Measurements from ENCODE around the gene HDAC4.

The HDAC4 gene

GRCh38 chr2:239117831-239118230, 283.0 kb downstream of the HDAC4 start:
- H3K79me2 ChIP-seq (ENCODE audit: low read length), result no peaks in the 10 kb centered on the region
- H3K9me3 ChIP-seq (replicated peaks; ENCODE audit: insufficient read depth, low read length), result no peaks in the 10 kb centered on the region
- DNase-seq, result no peak
- H3K27ac ChIP-seq (ENCODE audit: low read length), result no peak overlapping the region
- H2AFZ ChIP-seq (ENCODE audit: low read length), result no peak overlapping the region
- no peak overlapping the region for H3K9ac ChIP-seq (ENCODE audit: low read length)
- H3K27me3 ChIP-seq (replicated peaks; ENCODE audit: insufficient read depth, low read length), result no peaks in the 10 kb centered on the region
- no peak overlapping the region for H3K4me3 ChIP-seq (ENCODE audit: low read length)
- TF ChIP-seq CTCF (IDR thresholded peaks at IDR 0.05; ENCODE audit: low read length), result no peak
- TF ChIP-seq EZH2 (optimal IDR thresholded peaks at IDR 0.05; ENCODE audit: low read depth, low read length), result no peak
- TF ChIP-seq EZH2phosphoT487 (IDR thresholded peaks at IDR 0.05; ENCODE audit: low read length), result no peak
- H3K36me3 ChIP-seq (replicated peaks; ENCODE audit: insufficient read depth, low read length), result no peaks in the 10 kb centered on the region
- no peaks in the 10 kb centered on the region for H4K20me1 ChIP-seq (ENCODE audit: insufficient read depth, low read length)
- no peak overlapping the region for H3K4me2 ChIP-seq (ENCODE audit: low read depth, low read length)
- H3K4me1 ChIP-seq (ENCODE audit: low read length), result 0 out of 2 replicates have a peak, but pooled peaks cover 7% of the 10 kb centered on the region
- no peaks in the 10 kb centered on the region for H3K9me2 ChIP-seq (replicated peaks; ENCODE audit: insufficient read depth, low read length)
- H3F3A ChIP-seq (ENCODE audit: insufficient read depth, low read length), result no peaks in the 10 kb centered on the region

- Histone ChIP-seq H3K36me3 (replicated peaks; ENCODE audit: insufficient read depth, low read length) (no peaks in the 10 kb centered on the region), H3K79me2 (ENCODE audit: low read length) (no peaks in the 10 kb centered on the region), H3K27me3 (replicated peaks; ENCODE audit: insufficient read depth, low read length) (no peaks in the 10 kb centered on the region), H3K9me2 (replicated peaks; ENCODE audit: insufficient read depth, low read length) (no peaks in the 10 kb centered on the region), H3K4me1 (ENCODE audit: low read length) (0 out of 2 replicates have a peak, but pooled peaks cover 7% of the 10 kb centered on the region), H3K9ac (ENCODE audit: low read length) (no peak overlapping the region), H3F3A (ENCODE audit: insufficient read depth, low read length) (no peaks in the 10 kb centered on the region), H4K20me1 (ENCODE audit: insufficient read depth, low read length) (no peaks in the 10 kb centered on the region), H3K9me3 (replicated peaks; ENCODE audit: insufficient read depth, low read length) (no peaks in the 10 kb centered on the region), H3K4me3 (ENCODE audit: low read length) (no peak overlapping the region), H2AFZ (ENCODE audit: low read length) (no peak overlapping the region), H3K4me2 (ENCODE audit: low read depth, low read length) (no peak overlapping the region), H3K27ac (ENCODE audit: low read length) (no peak overlapping the region)
- no peak for TF ChIP-seq EZH2phosphoT487 (IDR thresholded peaks at IDR 0.05; ENCODE audit: low read length)
- no peak for TF ChIP-seq EZH2 (optimal IDR thresholded peaks at IDR 0.05; ENCODE audit: low read depth, low read length)
- no peak for TF ChIP-seq CTCF (IDR thresholded peaks at IDR 0.05; ENCODE audit: low read length)
- DNase-seq, result no peak
Measured at GRCh38 chr2:239116456-239117246, 284.2 kb downstream of the HDAC4 start.

- H4K20me1 ChIP-seq (ENCODE audit: insufficient read depth, low read length), result no peaks in the 10 kb centered on the region
- H3K9ac ChIP-seq (ENCODE audit: low read length), result no peak overlapping the region
- H3K4me2 ChIP-seq (ENCODE audit: low read depth, low read length), result no peak overlapping the region
- no peaks in the 10 kb centered on the region for H3K36me3 ChIP-seq (replicated peaks; ENCODE audit: insufficient read depth, low read length)
- H3F3A ChIP-seq (ENCODE audit: insufficient read depth, low read length), result no peaks in the 10 kb centered on the region
- H3K27ac ChIP-seq (ENCODE audit: low read length), result no peak overlapping the region
- no peaks in the 10 kb centered on the region for H3K9me2 ChIP-seq (replicated peaks; ENCODE audit: insufficient read depth, low read length)
- H3K9me3 ChIP-seq (replicated peaks; ENCODE audit: insufficient read depth, low read length), result no peaks in the 10 kb centered on the region
- no peak for DNase-seq
- no peak overlapping the region for H2AFZ ChIP-seq (ENCODE audit: low read length)
- H3K79me2 ChIP-seq (ENCODE audit: low read length), result no peaks in the 10 kb centered on the region
- no peaks in the 10 kb centered on the region for H3K27me3 ChIP-seq (replicated peaks; ENCODE audit: insufficient read depth, low read length)
- no peak for TF ChIP-seq EZH2 (optimal IDR thresholded peaks at IDR 0.05; ENCODE audit: low read depth, low read length)
- TF ChIP-seq EZH2phosphoT487 (IDR thresholded peaks at IDR 0.05; ENCODE audit: low read length), result no peak
- TF ChIP-seq CTCF (IDR thresholded peaks at IDR 0.05; ENCODE audit: low read length), result no peak
- no peak overlapping the region for H3K4me3 ChIP-seq (ENCODE audit: low read length)
- H3K4me1 ChIP-seq (ENCODE audit: low read length), result 0 out of 2 replicates have a peak, but pooled peaks cover 7% of the 10 kb centered on the region
Measured at GRCh38 chr2:239115616-239116015, 285.2 kb downstream of the HDAC4 start.
